Hepatocyte (in vitro differentiated cells): Measurements from ENCODE around the gene PHACTR1.

Source experiments
- EZH2 ChIP-seq: fragments of 200-600 bp; sonication (generic); IDR thresholded peaks from 2 replicates; pipeline ENCODE4 v1.6.1; 2016; ENCODE audit warnings: antibody characterized with exemption, mild to moderate bottlenecking, borderline replicate concordance
- EZH2phosphoT487 ChIP-seq: fragments of 200-600 bp; sonication (generic); IDR thresholded peaks from one replicate; pipeline ENCODE4 v1.6.1; 2018; ENCODE audit warnings: antibody characterized with exemption, mild to moderate bottlenecking, low read depth, moderate library complexity; ENCODE audit not compliant: unreplicated experiment, severe bottlenecking
- TF ChIP-seq, protein P1 (sequence below): fragments of 200-600 bp; sonication (generic); IDR thresholded peaks from 2 replicates; pipeline ENCODE4 v1.5.1; 2016; ENCODE audit warnings: antibody characterized with exemption, mild to moderate bottlenecking; ENCODE audit not compliant: poor library complexity

DNA sequence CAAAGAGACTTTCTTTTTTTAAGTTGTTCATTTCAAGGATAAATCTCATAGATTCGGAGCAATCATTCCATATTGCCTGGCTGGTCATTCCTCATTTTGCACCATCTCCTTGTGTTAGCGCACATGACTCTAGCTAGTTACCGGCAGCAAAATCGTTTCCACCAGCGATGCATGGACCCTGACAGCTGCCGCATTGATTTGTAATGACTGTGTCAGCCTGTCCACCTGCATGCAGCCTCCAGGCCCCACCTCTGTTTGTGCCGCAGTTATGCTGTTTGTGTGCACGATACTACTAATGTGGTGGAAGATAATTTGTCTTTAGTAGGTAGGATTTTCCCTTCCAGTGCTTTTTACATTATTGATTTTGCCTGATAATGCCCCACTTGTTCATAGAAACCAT lies 447.7 kb downstream of the PHACTR1 start:
- TF ChIP-seq, protein P1, sequence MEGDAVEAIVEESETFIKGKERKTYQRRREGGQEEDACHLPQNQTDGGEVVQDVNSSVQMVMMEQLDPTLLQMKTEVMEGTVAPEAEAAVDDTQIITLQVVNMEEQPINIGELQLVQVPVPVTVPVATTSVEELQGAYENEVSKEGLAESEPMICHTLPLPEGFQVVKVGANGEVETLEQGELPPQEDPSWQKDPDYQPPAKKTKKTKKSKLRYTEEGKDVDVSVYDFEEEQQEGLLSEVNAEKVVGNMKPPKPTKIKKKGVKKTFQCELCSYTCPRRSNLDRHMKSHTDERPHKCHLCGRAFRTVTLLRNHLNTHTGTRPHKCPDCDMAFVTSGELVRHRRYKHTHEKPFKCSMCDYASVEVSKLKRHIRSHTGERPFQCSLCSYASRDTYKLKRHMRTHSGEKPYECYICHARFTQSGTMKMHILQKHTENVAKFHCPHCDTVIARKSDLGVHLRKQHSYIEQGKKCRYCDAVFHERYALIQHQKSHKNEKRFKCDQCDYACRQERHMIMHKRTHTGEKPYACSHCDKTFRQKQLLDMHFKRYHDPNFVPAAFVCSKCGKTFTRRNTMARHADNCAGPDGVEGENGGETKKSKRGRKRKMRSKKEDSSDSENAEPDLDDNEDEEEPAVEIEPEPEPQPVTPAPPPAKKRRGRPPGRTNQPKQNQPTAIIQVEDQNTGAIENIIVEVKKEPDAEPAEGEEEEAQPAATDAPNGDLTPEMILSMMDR, result no peak
- TF ChIP-seq EZH2 (no peak), EZH2phosphoT487 (no peak)
